ENCODE data around the gene FBXL17.

DNA sequence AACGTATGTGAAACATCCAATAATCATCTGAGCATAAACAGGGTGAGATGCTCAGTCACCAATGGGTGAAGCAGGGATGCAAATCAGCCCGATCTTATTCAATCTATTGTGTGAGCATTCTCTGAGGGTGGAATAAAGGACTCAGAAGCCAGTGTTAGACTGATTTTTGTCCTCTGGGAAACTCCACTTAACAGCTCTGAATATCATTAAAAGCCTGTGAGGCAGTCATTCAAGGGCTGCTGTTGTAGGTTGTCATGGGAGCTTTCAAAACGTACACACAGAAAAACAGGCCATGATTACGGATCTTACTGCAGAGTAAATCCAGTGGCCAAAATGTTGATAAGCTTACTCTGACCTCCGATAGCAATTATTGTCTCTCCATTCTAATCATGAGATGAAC, 444.7 kb downstream of the FBXL17 start:
- TF ChIP-seq CTCF (IDR thresholded peaks at IDR 0.05; ENCODE audit: borderline replicate concordance, extremely low read depth, low read length, poor library complexity, severe bottlenecking) (no peak), EZH2 (IDR thresholded peaks at IDR 0.05; ENCODE audit: borderline replicate concordance, low read depth, low read length, severe bottlenecking) (no peak)

Measured in DND-41 (cell line).